Panc1 (cell line): ENCODE results near the gene LNX2. TPM values are rescaled to one million over a fixed set of nuclear protein-coding genes. Genes with fewer than 3 reads are reported as not detected.

Experiments
- ATAC-seq: fragments of 200-7000 bp; cut with Tn5 transposase; 2 replicates; pipeline ENCODE4 v1.9.1; 2020; ENCODE audit warnings: mild to moderate bottlenecking, moderate library complexity
- BruUV-seq: library from RNA; stranded (reverse); fragments of 400-500 nt; replicated peaks from 2 replicates; lab custom pipeline; 2021; lab: Mats Ljungman, UMichigan
- CTCF ChIA-PET: fragments of 300-600 bp; sonication (Branson Sonifier 250); formaldehyde crosslinking; loops from one replicate; lab custom pipeline; 2022; ENCODE audit warnings: antibody characterized with exemption; lab: Charles Lee
- POLR2A ChIA-PET: fragments of 300-600 bp; sonication (Branson Sonifier 250); formaldehyde crosslinking; loops from one replicate; lab custom pipeline; 2022; ENCODE audit warnings: antibody characterized with exemption; lab: Charles Lee
- DNase-seq: peaks from one replicate; pipeline ENCODE4 v3.0.0-alpha.2; 2010; ENCODE audit warnings: low read depth, low spot score
- H3K27ac ChIP-seq: 2 replicates; pipeline ENCODE4 v1.5.1; 2011; ENCODE audit warnings: mild to moderate bottlenecking, low read length, inconsistent platforms
- H3K27me3 ChIP-seq: fragments of 200-500 bp; sonication (Bioruptor generic); 2 replicates; pipeline ENCODE4 v1.6.0; 2014; ENCODE audit warnings: low read length, inconsistent platforms; ENCODE audit not compliant: control insufficient read depth, insufficient read depth
- H3K36me3 ChIP-seq: fragments of 200-500 bp; sonication (Bioruptor generic); 2 replicates; pipeline ENCODE4 v1.5.1; 2014; ENCODE audit warnings: inconsistent platforms, mild to moderate bottlenecking, low read length, moderate library complexity; ENCODE audit not compliant: control insufficient read depth, insufficient read depth
- H3K4me1 ChIP-seq: 2 replicates; pipeline ENCODE4 v1.5.1; 2011; ENCODE audit warnings: inconsistent platforms, mild to moderate bottlenecking, low read length, moderate library complexity; ENCODE audit not compliant: control insufficient read depth, insufficient read depth
- H3K4me3 ChIP-seq, 2 experiments: 2 replicates each; pipeline ENCODE4 v1.5.1; 2011 to 2012; ENCODE audit warnings: low read depth in 2 of 2, low read length in 2 of 2, mild to moderate bottlenecking in 2 of 2, inconsistent platforms in 1 of 2, moderate library complexity in 1 of 2
- H3K9me3 ChIP-seq: fragments of 200-500 bp; sonication (Bioruptor generic); 2 replicates; pipeline ENCODE4 v1.5.1; 2014; ENCODE audit warnings: low read depth, mild to moderate bottlenecking, inconsistent platforms, low read length, moderate library complexity; ENCODE audit not compliant: control insufficient read depth, insufficient read depth
- CTCF ChIP-seq: fragments of 450-650 bp; IDR thresholded peaks from 2 replicates; pipeline ENCODE4 v1.5.1; 2017; ENCODE audit warnings: mild to moderate bottlenecking
- POLR2AphosphoS5 ChIP-seq: IDR thresholded peaks from 2 replicates; pipeline ENCODE4 v1.6.1; 2012; ENCODE audit warnings: mild to moderate bottlenecking, low read depth, low read length, moderate library complexity
- REST ChIP-seq, 2 experiments: IDR thresholded peaks; 2 replicates each; pipeline ENCODE4 v1.6.1; 2011 to 2012; ENCODE audit warnings: low read depth in 2 of 2, control low read depth in 1 of 2, low read length in 1 of 2, mild to moderate bottlenecking in 1 of 2, moderate library complexity in 1 of 2; ENCODE audit not compliant: insufficient read depth in 1 of 2
- SIN3A ChIP-seq: IDR thresholded peaks from 2 replicates; pipeline ENCODE4 v1.6.1; 2012; ENCODE audit warnings: low read depth, mild to moderate bottlenecking, low read length, moderate library complexity, borderline replicate concordance; ENCODE audit not compliant: insufficient read depth
- TCF7L2 ChIP-seq: IDR thresholded peaks from 2 replicates; pipeline ENCODE4 v1.6.1; 2011; ENCODE audit warnings: mild to moderate bottlenecking, low read depth, low read length, inconsistent platforms
- in situ Hi-C: cut with HindIII; loops from 2 replicates; pipeline ENCODE4 v1.10.0; 2016; ENCODE audit warnings: low sequenced_read_pairs, low pct_unique_long_range_greater_than_20kb
- intact Hi-C: fragments of 100-400 bp; cut with micrococcal nuclease; formaldehyde crosslinking; loops from one replicate; pipeline ENCODE4 v1.10.0; 2022; ENCODE audit not compliant: unreplicated experiment
- total RNA-seq: library from RNA; stranded (reverse); gene quantifications from one replicate; pipeline ENCODE4 v1.2.1, GENCODE V29; 2021; ENCODE audit not compliant: unreplicated experiment

LNX2 gene
- total RNA-seq, 1 experiment from 2014 or later = 11.6 TPM

- ChIA-PET POLR2A (no interaction called here), CTCF (no interaction called here)
- intact Hi-C loops = no loop called here
- no peaks in the 10 kb centered on the region for H3K9me3 ChIP-seq
- TSS peak; percentile 58 for BruUV-seq
- TF ChIP-seq POLR2AphosphoS5 (no peak), REST (IDR thresholded peaks at IDR 0.05; ENCODE audit: insufficient read depth in 1 of 2, low read depth in 2 of 2, low read length in 1 of 2) (no peak), CTCF (no peak), TCF7L2 (no peak), SIN3A (no peak)
- peaks cover 5% of the 10 kb centered on the region; the same call in 1 of the 2 replicates for H3K36me3 ChIP-seq
- in situ Hi-C loops = no loop called here
- peaks cover 16% of the 10 kb centered on the region for H3K4me1 ChIP-seq
- H3K27me3 ChIP-seq = no peaks in the 10 kb centered on the region
- DNase-seq = no peak
- ATAC-seq = no peak
- H3K27ac ChIP-seq = no peak overlapping the region
- no peak overlapping the region for H3K4me3 ChIP-seq
Observed at GRCh38 chr13:27617881-27618321, 2.4 kb downstream of the LNX2 start.

DNA sequence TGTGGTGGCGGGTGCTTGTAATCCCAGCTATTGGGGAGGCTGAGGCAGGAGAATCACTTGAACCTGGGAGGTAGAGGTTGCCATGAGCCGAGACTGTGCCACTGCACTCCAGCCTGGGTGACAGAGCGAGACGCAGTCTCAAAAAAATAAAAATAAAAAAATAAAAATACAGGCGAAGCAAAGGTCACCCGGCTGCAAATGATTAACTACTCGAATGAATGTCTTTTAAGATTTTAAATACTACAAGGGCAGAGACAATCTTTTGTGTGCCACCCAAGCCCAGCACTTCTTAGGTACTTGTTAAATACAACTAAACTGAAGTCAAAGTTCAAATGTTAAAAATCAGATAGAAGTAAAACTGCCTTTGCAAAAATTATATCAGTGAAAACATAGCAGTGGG lies 6.7 kb downstream of the LNX2 start:
- H3K36me3 ChIP-seq = no peaks in the 10 kb centered on the region
- TF ChIP-seq SIN3A (no peak), POLR2AphosphoS5 (no peak), CTCF (no peak), REST (IDR thresholded peaks at IDR 0.05; ENCODE audit: insufficient read depth in 1 of 2, low read depth in 2 of 2, low read length in 1 of 2) (no peak), TCF7L2 (no peak)
- intact Hi-C loops (no loop called here), in situ Hi-C loops (no loop called here)
- H3K27ac ChIP-seq = no peak overlapping the region
- POLR2A ChIA-PET = no interaction called here
- DNase-seq (no peak), ATAC-seq (no peak)
- CTCF ChIA-PET = no interaction called here
- H3K4me1 ChIP-seq = peaks cover 7% of the 10 kb centered on the region
- no peaks in the 10 kb centered on the region for H3K27me3 ChIP-seq
- BruUV-seq = no TSS peak
- H3K9me3 ChIP-seq = no peaks in the 10 kb centered on the region
- no peak overlapping the region for H3K4me3 ChIP-seq
